KMS-11 (cell line): ENCODE measurements around the gene FAM131A.
A peak's percentile ranks its signal among the peaks of the same experiment; 100 is the strongest.

Source experiments
- H2AFZ ChIP-seq: fragments of 200-600 bp; sonication (generic); 2 replicates; pipeline ENCODE4 v1.6.1; 2016; ENCODE audit warnings: antibody characterized with exemption, mixed run types, low read depth
- H3K27ac ChIP-seq: fragments of 200-600 bp; sonication (generic); 2 replicates; pipeline ENCODE4 v1.6.1; 2016; ENCODE audit warnings: mild to moderate bottlenecking, mixed run types
- H3K27me3 ChIP-seq: fragments of 200-600 bp; sonication (generic); 2 replicates; pipeline ENCODE4 v1.6.1; 2017; ENCODE audit warnings: mild to moderate bottlenecking, low read depth, mixed run types, moderate library complexity; ENCODE audit not compliant: insufficient read depth
- H3K36me3 ChIP-seq: fragments of 200-600 bp; sonication (generic); 2 replicates; pipeline ENCODE4 v1.6.1; 2017; ENCODE audit warnings: mild to moderate bottlenecking, mixed run types; ENCODE audit not compliant: insufficient read depth
- H3K4me1 ChIP-seq: fragments of 200-600 bp; sonication (generic); 2 replicates; pipeline ENCODE4 v1.6.1; 2016; ENCODE audit warnings: mild to moderate bottlenecking, low read depth, mixed run types; ENCODE audit not compliant: poor library complexity, severe bottlenecking
- H3K4me2 ChIP-seq: fragments of 200-600 bp; sonication (generic); 2 replicates; pipeline ENCODE4 v1.7.0; 2016; ENCODE audit warnings: mild to moderate bottlenecking, mixed run types
- H3K4me3 ChIP-seq: fragments of 200-600 bp; sonication (generic); IDR thresholded peaks from 2 replicates; pipeline ENCODE4 v1.6.1; 2017; ENCODE audit warnings: low read depth, low read length, mixed read lengths; ENCODE audit not compliant: insufficient read depth
- H3K79me2 ChIP-seq: fragments of 200-600 bp; sonication (generic); 2 replicates; pipeline ENCODE4 v1.6.1; 2016; ENCODE audit warnings: low read depth, mixed run types; ENCODE audit not compliant: insufficient read depth
- H3K9ac ChIP-seq: fragments of 200-600 bp; sonication (generic); 2 replicates; pipeline ENCODE4 v1.6.1; 2016; ENCODE audit warnings: mild to moderate bottlenecking, mixed run types
- H4K20me1 ChIP-seq: fragments of 200-600 bp; sonication (generic); 2 replicates; pipeline ENCODE4 v1.6.1; 2016; ENCODE audit warnings: mild to moderate bottlenecking, mixed run types; ENCODE audit not compliant: insufficient read depth
- TF ChIP-seq, protein P1 (sequence below): fragments of 200-600 bp; sonication (generic); conservative IDR thresholded peaks from 2 replicates; pipeline ENCODE4 v1.6.1; 2017; ENCODE audit warnings: low read depth, mild to moderate bottlenecking, antibody characterized with exemption, low read length, moderate library complexity, mixed read lengths

FAM131A gene

GRCh38 chr3:184358124-184358767 is 20.8 kb downstream of the FAM131A start:
- Histone ChIP-seq H3K79me2 (no peaks in the 10 kb centered on the region), H4K20me1 (no peaks in the 10 kb centered on the region), H3K36me3 (no peaks in the 10 kb centered on the region)

GRCh38 chr3:184358921-184359350 is 21.5 kb downstream of the FAM131A start:
- Histone ChIP-seq H3K79me2 (peaks cover 5% of the 10 kb centered on the region), H3K4me3 (no peak overlapping the region), H3K36me3 (no peaks in the 10 kb centered on the region), H3K4me2 (no peak overlapping the region), H3K4me1 (peaks cover 8% of the 10 kb centered on the region), H2AFZ (no peak overlapping the region), H3K27ac (no peak overlapping the region), H3K9ac (no peak overlapping the region), H4K20me1 (no peaks in the 10 kb centered on the region), H3K27me3 (no peaks in the 10 kb centered on the region)
- TF ChIP-seq, protein P1, sequence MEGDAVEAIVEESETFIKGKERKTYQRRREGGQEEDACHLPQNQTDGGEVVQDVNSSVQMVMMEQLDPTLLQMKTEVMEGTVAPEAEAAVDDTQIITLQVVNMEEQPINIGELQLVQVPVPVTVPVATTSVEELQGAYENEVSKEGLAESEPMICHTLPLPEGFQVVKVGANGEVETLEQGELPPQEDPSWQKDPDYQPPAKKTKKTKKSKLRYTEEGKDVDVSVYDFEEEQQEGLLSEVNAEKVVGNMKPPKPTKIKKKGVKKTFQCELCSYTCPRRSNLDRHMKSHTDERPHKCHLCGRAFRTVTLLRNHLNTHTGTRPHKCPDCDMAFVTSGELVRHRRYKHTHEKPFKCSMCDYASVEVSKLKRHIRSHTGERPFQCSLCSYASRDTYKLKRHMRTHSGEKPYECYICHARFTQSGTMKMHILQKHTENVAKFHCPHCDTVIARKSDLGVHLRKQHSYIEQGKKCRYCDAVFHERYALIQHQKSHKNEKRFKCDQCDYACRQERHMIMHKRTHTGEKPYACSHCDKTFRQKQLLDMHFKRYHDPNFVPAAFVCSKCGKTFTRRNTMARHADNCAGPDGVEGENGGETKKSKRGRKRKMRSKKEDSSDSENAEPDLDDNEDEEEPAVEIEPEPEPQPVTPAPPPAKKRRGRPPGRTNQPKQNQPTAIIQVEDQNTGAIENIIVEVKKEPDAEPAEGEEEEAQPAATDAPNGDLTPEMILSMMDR, result no peak

More at GRCh38 chr3:184358124-184358767, 20.8 kb downstream of the FAM131A start:
- Histone ChIP-seq H3K27ac (no peak overlapping the region), H3K4me1 (peaks cover 6% of the 10 kb centered on the region), H3K27me3 (no peaks in the 10 kb centered on the region), H3K9ac (no peak overlapping the region), H2AFZ (no peak overlapping the region), H3K4me3 (no peak overlapping the region), H3K4me2 (no peak overlapping the region)
- TF ChIP-seq, protein P1, result no peak

DNA sequence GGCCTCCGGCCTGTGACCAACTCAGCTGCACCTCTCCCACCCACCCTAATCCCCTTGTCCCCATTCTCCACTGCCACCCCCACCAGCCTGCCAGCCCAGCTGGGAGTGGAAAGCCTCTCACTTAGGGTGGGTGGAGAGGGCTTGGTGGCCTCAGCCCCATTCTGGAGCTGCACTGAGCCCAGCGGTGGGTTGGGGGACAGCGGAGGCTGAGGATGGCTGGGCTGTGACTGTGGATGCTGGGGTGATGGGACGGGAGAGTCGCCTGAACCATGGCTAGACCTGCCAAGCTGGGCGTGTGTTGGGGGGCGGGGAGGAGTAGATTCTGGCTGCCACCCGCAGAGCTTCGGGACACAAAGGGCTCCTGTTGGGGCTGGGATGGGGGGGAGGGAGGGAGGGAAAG is 22.2 kb downstream of the FAM131A start:
- no peak overlapping the region for H3K4me2 ChIP-seq
- no peak overlapping the region for H3K9ac ChIP-seq
- no peaks in the 10 kb centered on the region for H3K36me3 ChIP-seq
- H4K20me1 ChIP-seq, result no peaks in the 10 kb centered on the region
- no peak overlapping the region for H2AFZ ChIP-seq
- peaks cover 14% of the 10 kb centered on the region for H3K4me1 ChIP-seq
- TF ChIP-seq, protein P1, result no peak
- H3K79me2 ChIP-seq, result peaks cover 12% of the 10 kb centered on the region
- H3K27me3 ChIP-seq, result no peaks in the 10 kb centered on the region
- H3K27ac ChIP-seq, result no peak overlapping the region
- H3K4me3 ChIP-seq, result no peak overlapping the region

DNA sequence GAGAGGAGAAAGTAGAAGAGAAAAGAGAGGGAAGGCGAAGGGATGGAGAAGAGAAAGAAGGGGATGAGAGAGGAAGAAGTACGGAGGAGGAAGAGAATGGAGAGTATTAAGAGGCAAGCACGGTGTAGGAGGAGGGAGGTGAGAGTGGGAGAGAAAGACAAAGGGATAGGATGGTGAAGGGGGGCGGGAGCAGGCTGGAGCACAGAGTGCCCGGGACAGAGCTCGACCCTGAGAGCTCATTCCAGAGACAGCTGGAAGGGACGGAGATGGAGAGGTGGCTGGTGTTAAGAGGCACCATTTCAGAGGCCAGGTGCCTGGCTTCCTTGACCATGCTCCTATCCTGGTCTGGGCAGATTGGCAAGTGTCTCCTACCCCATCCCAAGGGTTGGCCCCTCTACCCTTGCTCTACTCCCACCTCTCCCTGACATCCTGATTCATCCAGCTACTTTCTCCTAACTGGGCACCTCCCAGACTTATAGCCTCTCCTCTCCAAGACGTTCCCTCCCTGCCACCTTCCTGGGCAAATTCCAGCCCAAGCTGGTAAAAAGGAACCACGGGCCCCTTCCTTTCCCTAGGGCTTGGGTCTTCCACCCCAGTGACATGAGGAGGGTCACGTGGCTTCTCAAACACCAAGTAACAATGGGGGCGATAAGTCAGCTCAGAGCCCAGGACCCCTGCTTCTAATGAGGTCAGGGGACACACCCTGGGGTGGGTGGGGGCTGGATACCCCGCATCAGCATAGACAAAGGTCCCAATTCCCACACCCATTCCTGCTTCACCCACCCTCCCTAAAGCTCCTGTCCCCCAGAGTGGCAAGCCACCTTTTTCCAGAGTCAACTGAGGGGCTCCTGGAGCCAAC is 22.9 kb downstream of the FAM131A start:
- Histone ChIP-seq H3K4me1 (peaks cover 14% of the 10 kb centered on the region), H3K27me3 (no peaks in the 10 kb centered on the region), H3K9ac (peak overlapping the region; percentile 60; the same call in 1 of the 2 replicates), H4K20me1 (no peaks in the 10 kb centered on the region), H3K79me2 (peaks cover 19% of the 10 kb centered on the region), H3K36me3 (peaks cover 4% of the 10 kb centered on the region; the same call in 1 of the 2 replicates), H3K27ac (no peak overlapping the region), H3K4me3 (no peak overlapping the region), H2AFZ (peak overlapping the region; percentile 45; the same call in 1 of the 2 replicates), H3K4me2 (peak overlapping the region; percentile 85)
- TF ChIP-seq, protein P1, result no peak
